Common myeloid progenitor, CD34-positive (primary cell): ENCODE data around the gene CBX2.

Source experiments
- CTCF ChIA-PET: fragments of 350-600 bp; sonication (Branson Sonifier 250); formaldehyde crosslinking; loops from one replicate; lab custom pipeline; 2021; ENCODE audit warnings: antibody characterized with exemption; lab: Charles Lee
- POLR2A ChIA-PET: fragments of 350-600 bp; sonication (Branson Sonifier 250); formaldehyde crosslinking; loops from one replicate; lab custom pipeline; 2021; ENCODE audit warnings: antibody characterized with exemption; lab: Charles Lee
- DNase-seq, 3 donors: peaks; one replicate each; pipeline versions ENCODE4 v3.0.0 to v3.0.0-alpha.2; 2013
- H3K27ac ChIP-seq, 2 experiments: 1 replicate in 1 of 2; 2 replicates in 1 of 2; pipeline ENCODE4 v1.7.0; 2013; ENCODE audit warnings: inconsistent platforms in 2 of 2, low read length in 2 of 2, mild to moderate bottlenecking in 2 of 2, low read depth in 1 of 2, moderate library complexity in 1 of 2; ENCODE audit not compliant: severe bottlenecking in 2 of 2, insufficient read depth in 1 of 2, poor library complexity in 1 of 2
- H3K27me3 ChIP-seq, 5 experiments: replicated peaks in 2 of 5; 1 replicate in 3 of 5; 2 replicates in 2 of 5; pipeline versions ENCODE4 v1.6.1 to v1.7.0; 2013; ENCODE audit warnings: low read length in 4 of 5, mild to moderate bottlenecking in 2 of 5, moderate library complexity in 2 of 5, inconsistent platforms in 1 of 5; ENCODE audit not compliant: insufficient read depth in 5 of 5, control insufficient read depth in 4 of 5
- H3K36me3 ChIP-seq, 4 experiments: 1 replicate in 2 of 4; 2 replicates in 2 of 4; pipeline versions ENCODE4 v1.6.1 to v1.7.0; 2013; ENCODE audit warnings: low read length in 3 of 4, control low read depth in 1 of 4, mild to moderate bottlenecking in 1 of 4; ENCODE audit not compliant: control insufficient read depth in 4 of 4, insufficient read depth in 4 of 4
- H3K4me1 ChIP-seq, 4 experiments: 1 replicate in 3 of 4; 2 replicates in 1 of 4; pipeline versions ENCODE4 v1.6.1 to v1.7.1; 2013; ENCODE audit warnings: low read length in 3 of 4, mild to moderate bottlenecking in 3 of 4, control low read depth in 1 of 4, inconsistent platforms in 1 of 4, moderate library complexity in 1 of 4; ENCODE audit not compliant: control insufficient read depth in 4 of 4, insufficient read depth in 4 of 4; ENCODE audit errors: control extremely low read depth in 1 of 4
- H3K4me3 ChIP-seq, 7 experiments: 1 replicate in 4 of 7; 2 replicates in 3 of 7; pipeline versions ENCODE4 v1.5.1 to v1.7.0; 2013; ENCODE audit warnings: mild to moderate bottlenecking in 7 of 7, low read length in 6 of 7, moderate library complexity in 6 of 7, inconsistent platforms in 2 of 7, low read depth in 2 of 7, control low read depth in 1 of 7; ENCODE audit not compliant: insufficient read depth in 4 of 7, control insufficient read depth in 1 of 7; ENCODE audit errors: extremely low read depth in 1 of 7
- H3K9me3 ChIP-seq, 5 experiments: 1 replicate in 4 of 5; 2 replicates in 1 of 5; pipeline versions ENCODE4 v1.6.1 to v1.7.1; 2013; ENCODE audit warnings: low read length in 4 of 5, mild to moderate bottlenecking in 2 of 5, inconsistent platforms in 1 of 5, low read depth in 1 of 5, moderate library complexity in 1 of 5; ENCODE audit not compliant: control insufficient read depth in 4 of 5, insufficient read depth in 2 of 5; ENCODE audit errors: control extremely low read depth in 1 of 5
- WGBS: methylation state at CpG from one replicate; pipeline ENCODE4 v1.1.5; 2013; ENCODE audit not compliant: insufficient coverage; 5-methylcytosine and 5-hydroxymethylcytosine counted together

CBX2 gene

DNA sequence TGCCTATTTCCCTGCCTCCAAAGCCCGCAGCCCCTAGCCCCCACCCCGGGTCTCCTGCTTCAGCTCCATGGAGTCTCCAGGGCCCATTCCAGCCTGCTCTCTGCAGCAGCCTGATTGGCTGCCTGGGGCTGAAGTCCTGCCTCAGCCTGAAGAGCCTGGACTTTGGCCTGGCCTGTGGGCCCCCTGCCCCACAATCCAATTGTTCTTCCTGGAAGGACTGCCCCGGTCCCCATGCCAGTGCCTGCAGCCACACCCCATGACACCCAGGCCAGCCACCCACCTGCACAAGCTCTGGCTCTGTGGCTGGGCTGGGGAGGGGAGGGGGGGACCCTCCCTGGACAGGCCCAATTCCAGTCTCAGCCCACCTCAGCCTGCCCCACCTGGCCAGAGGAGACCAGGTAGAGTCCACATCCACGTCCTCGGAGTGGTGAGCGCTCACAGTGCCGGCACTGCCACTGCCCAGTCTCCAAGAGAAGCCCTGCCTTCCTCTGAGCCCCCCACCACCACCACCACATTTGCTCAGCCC, 34.9 kb upstream of the CBX2 start:
- WGBS, result 100% methylated on average over 4 of the region's 7 CpGs
- no peak for DNase-seq
- Histone ChIP-seq H3K4me1 (peaks cover 0 to 31% (median 23%) of the 10 kb centered on the region in 4 experiments), H3K27me3 (peaks cover 0 to 45% (median 29%) of the 10 kb centered on the region in 5 experiments), H3K27ac (no peak overlapping the region), H3K36me3 (no peaks in the 10 kb centered on the region), H3K4me3 (no peak overlapping the region), H3K9me3 (no peaks in the 10 kb centered on the region)
- ChIA-PET POLR2A (interaction anchor here (0.9 kb wide), 1 partner anchor 94 kb away, joined by 3 read pairs; no protein-coding TSS in a partner anchor), CTCF (interaction anchor here (0.7 to 2.9 kb wide), 7 partner anchors 45 to 247 kb away, joined by 3 to 10 read pairs (median 3); no protein-coding TSS in a partner anchor)

DNA sequence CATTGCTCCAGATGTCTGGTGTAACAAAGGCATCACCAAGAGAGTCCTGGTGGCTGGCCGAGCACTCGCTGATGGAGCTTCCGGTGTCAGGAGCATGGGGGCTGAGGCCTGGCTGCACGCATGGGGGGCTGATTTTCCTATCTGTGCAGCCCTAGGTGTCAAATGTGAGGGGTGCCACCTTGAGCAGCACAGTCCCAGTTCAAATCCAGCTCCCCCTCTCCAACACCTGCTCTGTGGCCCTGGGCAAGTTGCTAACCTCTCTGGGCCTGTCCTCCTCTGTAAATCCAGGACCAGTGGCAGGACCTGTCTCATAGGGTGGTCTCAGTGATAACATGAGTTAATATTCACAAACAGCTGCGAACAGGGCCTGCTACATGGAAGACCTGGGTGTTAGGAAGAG, 34.3 kb upstream of the CBX2 start:
- Histone ChIP-seq H3K4me3 (no peak overlapping the region), H3K27ac (no peak overlapping the region), H3K36me3 (no peaks in the 10 kb centered on the region), H3K9me3 (no peaks in the 10 kb centered on the region), H3K27me3 (peaks cover 0 to 51% (median 32%) of the 10 kb centered on the region in 5 experiments), H3K4me1 (peaks cover 0 to 36% (median 25%) of the 10 kb centered on the region in 4 experiments)
- DNase-seq, result no peak
- 98% methylated on average over 5 of the region's 5 CpGs for WGBS
- POLR2A ChIA-PET, result interaction anchor here (0.7 to 0.9 kb wide), 3 partner anchors 94 to 122 kb away, joined by 3 to 5 read pairs (median 3); no protein-coding TSS in a partner anchor
- CTCF ChIA-PET, result interaction anchor here (0.8 to 2.0 kb wide), 7 partner anchors 34 to 246 kb away, joined by 3 to 12 read pairs (median 4); no protein-coding TSS in a partner anchor

DNA sequence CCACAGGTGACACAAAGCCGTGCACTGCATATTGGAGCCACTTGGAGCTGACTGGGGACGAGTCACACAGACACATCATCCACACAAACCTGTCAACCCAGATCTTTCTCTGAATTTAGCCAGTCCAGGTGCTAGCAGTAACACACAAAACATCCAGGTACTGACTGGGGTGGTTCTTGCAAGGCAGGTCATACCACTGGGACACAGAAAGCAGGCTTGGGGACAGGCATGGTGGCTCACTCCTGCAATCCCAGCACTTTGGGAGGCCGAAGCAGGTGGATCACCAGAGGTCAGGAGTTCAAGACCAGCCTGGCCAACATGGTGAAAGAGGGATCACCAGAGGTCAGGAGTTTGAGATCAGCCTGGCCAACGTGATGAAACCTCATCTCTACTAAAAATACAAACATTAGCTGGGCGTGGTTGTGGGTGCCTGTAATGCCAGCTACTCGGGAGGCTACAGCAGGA, 32.3 kb upstream of the CBX2 start:
- WGBS, result 50% methylated on average over 6 of the region's 6 CpGs
- peaks cover 0 to 54% (median 29%) of the 10 kb centered on the region in 5 experiments for H3K27me3 ChIP-seq
- peak in 1 of 3 donors; percentile 13 for DNase-seq

DNA sequence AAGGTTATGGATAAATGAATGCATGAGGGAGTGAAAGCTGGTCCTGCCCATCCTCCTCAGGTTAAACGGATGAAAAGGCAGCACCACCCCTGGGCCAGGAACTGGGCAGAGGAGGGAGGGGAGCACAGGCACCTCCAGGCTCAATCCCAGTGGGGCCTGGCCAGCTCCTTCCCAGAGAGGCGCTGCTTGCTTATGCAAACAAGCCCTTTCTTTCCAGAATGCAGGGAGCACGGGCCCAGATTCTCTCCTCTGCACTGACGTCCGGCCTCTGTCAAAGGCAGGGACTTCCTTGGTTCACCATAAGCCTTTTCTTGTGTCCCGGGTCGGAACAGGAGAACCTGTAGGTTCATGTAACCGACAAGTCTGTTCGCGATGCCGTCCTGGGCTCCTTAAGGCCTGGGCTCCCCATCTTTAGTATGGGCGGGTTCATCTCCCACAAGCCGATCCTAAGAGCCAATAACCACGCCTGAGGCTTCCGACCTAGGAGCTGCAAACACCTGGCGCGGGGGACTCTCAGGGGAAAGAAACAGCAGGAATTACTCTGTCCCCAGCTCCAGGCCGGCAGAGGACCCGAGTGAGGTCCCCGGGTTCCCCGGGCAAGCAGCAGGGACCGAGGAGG, 30.9 kb upstream of the CBX2 start:
- POLR2A ChIA-PET, result interaction anchor here (0.6 kb wide), 1 partner anchor 40 kb away, joined by 3 read pairs; no protein-coding TSS in a partner anchor
- H3K27me3 ChIP-seq, result peaks cover 0 to 56% (median 30%) of the 10 kb centered on the region in 5 experiments
- WGBS, result 48% methylated on average over 22 of the region's 22 CpGs

More for the DNA sequence above, 32.3 kb upstream of the CBX2 start:
- Histone ChIP-seq H3K9me3 (no peaks in the 10 kb centered on the region), H3K36me3 (no peaks in the 10 kb centered on the region), H3K27ac (no peak overlapping the region), H3K4me1 (peaks cover 0 to 33% (median 25%) of the 10 kb centered on the region in 4 experiments), H3K4me3 (peak overlapping the region in 1 of 7 experiments; percentile 60)
- CTCF ChIA-PET, result interaction anchor here (0.7 to 2.8 kb wide), 18 partner anchors 9 to 265 kb away, joined by 3 to 19 read pairs (median 5); partner anchors contain the start of genes CBX4 and CBX8
- POLR2A ChIA-PET, result interaction anchor here (0.7 kb wide), 2 partner anchors 39 to 44 kb away, joined by 3 to 6 read pairs; no protein-coding TSS in a partner anchor

DNA sequence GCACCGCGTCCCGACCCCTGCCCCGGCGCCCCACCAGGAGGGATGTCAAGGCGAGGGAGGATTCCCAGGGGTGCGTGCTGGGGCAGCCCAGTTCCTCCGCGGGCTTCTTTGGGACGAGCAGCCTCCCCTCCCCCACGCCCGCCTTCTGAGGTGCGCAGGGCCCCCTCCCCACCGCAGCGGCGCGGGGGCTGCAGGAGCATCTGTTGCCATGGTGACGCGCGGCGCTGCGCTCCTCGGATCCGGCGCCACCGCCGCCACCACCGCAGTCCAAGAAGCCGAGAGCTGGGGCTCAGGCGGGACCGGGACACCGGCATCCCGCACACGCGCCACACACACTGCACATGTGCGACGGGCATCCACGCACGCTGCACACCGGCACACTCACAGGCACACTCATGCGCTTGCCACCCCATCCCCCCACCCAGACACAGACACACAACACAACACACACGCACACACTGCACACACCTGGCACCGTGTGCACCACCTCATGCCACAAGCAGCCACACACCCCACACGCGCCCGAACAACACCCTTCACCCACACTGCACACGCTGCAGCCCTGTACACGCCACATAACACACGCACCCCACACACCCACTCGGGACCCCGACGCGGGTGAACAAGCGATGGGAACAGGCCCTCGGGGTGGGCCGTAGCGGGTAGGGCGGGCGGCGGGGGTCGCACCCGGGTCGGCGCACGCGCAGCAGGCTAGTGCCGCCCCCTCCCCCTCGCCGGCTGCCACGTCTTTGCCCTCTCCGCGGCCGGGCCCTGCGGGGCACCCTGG, 30.2 kb upstream of the CBX2 start:
- H3K36me3 ChIP-seq, result no peaks in the 10 kb centered on the region
- peaks cover 0 to 62% (median 31%) of the 10 kb centered on the region in 5 experiments for H3K27me3 ChIP-seq
- WGBS, result 2% methylated on average over 65 of the region's 74 CpGs
- H3K4me1 ChIP-seq, result peaks cover 0 to 29% (median 18%) of the 10 kb centered on the region in 4 experiments
- no peak overlapping the region for H3K27ac ChIP-seq
- POLR2A ChIA-PET, result interaction anchor here (0.6 kb wide), 1 partner anchor 39 kb away, joined by 3 read pairs; no protein-coding TSS in a partner anchor
- no peaks in the 10 kb centered on the region for H3K9me3 ChIP-seq
- peak in 2 of 3 donors; percentile 33 to 34 for DNase-seq
- peak overlapping the region in 2 of 7 experiments; percentile 26 to 28 for H3K4me3 ChIP-seq
- CTCF ChIA-PET, result interaction anchor here (0.6 to 2.8 kb wide), 7 partner anchors 17 to 223 kb away, joined by 3 to 19 read pairs (median 3); no protein-coding TSS in a partner anchor

More for the DNA sequence above, 30.9 kb upstream of the CBX2 start:
- H3K36me3 ChIP-seq, result no peaks in the 10 kb centered on the region
- H3K4me3 ChIP-seq, result no peak overlapping the region
- no peak overlapping the region for H3K27ac ChIP-seq
- CTCF ChIA-PET, result interaction anchor here (0.6 to 2.8 kb wide), 11 partner anchors 18 to 244 kb away, joined by 3 to 19 read pairs (median 5); no protein-coding TSS in a partner anchor
- no peaks in the 10 kb centered on the region for H3K9me3 ChIP-seq
- peak in 1 of 3 donors; percentile 12 for DNase-seq
- peaks cover 0 to 29% (median 20%) of the 10 kb centered on the region in 4 experiments for H3K4me1 ChIP-seq

DNA sequence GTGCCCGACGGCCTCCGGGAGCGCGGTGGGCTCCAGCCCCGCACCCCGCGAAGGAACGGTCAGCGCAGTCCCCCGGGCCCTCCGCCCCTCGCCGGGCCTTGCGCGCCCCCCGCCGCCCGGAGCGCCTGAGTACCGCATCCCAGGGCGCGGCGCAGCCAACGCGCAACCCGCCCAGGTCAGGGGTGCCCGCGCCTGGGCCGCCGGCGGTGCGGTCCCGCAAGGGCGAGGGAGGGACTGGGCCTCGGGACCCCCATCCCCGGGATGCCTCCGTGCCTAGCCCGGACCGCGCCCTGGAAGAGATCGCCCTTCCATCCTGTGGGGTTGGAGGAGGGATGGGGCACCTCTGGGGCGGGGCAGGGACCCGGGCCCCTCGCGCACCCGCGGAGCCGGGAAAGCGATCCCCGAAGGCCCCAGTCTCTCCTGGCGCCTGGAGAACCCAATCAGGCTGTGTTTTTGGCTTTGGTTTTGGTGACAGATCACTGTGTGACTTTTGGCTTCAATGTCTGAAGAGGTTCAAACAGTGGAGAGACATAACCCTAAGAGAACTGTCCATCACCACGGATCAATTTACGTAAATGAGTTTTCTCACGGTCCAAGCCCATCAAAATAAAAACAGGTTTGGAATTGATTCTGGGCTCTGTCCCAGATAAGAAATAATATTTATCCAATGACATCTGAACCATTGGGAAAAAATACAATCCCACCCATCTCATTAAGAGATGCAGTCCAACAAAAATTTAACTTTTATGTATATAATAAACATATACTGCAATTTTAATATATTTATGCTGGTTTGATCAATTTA, 29.5 kb upstream of the CBX2 start:
- DNase-seq, result peak in 1 of 3 donors; percentile 8
- peaks cover 0 to 29% (median 18%) of the 10 kb centered on the region in 4 experiments for H3K4me1 ChIP-seq
- WGBS, result 14% methylated on average over 15 of the region's 55 CpGs
- CTCF ChIA-PET, result no interaction called here
- no peaks in the 10 kb centered on the region for H3K9me3 ChIP-seq
- H3K4me3 ChIP-seq, result peak overlapping the region in 2 of 7 experiments; percentile 26 to 28
- H3K27ac ChIP-seq, result no peak overlapping the region
- POLR2A ChIA-PET, result no interaction called here
- H3K27me3 ChIP-seq, result peaks cover 0 to 69% (median 34%) of the 10 kb centered on the region in 5 experiments
- H3K36me3 ChIP-seq, result no peaks in the 10 kb centered on the region
